NCI-H510A treated with DMSO at 0.1 percent for 48 hours (cell line): ENCODE data around the gene LIPT1.
"Not testable (repeated sequence)": the region's sequence is repeated elsewhere in the genome, so short reads cannot be mapped to it uniquely, and the experiment has no call there.

Experiments
- DNase-seq: peaks from one replicate; lab custom pipeline; 2025; lab: John Stamatoyannopoulos, UW

Gene LIPT1

GRCh38 chr2:99180755-99181623, 26.2 kb downstream of the LIPT1 start, which contains the start of the genes MITD1 and MRPL30:
Gene MITD1 (minus strand): TSS chr2:99181058. CDS start chr2:99180981, 77 bp downstream.
Gene MRPL30 (plus strand): TSS chr2:99181184. CDS start chr2:99186204, 5,020 bp downstream.
- peak; percentile 77 for DNase-seq

GRCh38 chr2:99181624-99182000, 26.8 kb downstream of the LIPT1 start:
- no peak for DNase-seq

GRCh38 chr2:99183025-99183424, 28.3 kb downstream of the LIPT1 start:
- DNase-seq = peak; percentile 24

GRCh38 chr2:99184811-99185210, 30.0 kb downstream of the LIPT1 start:
- DNase-seq = no peak

GRCh38 chr2:99187011-99187410, 32.2 kb downstream of the LIPT1 start:
- no peak for DNase-seq

- DNase-seq = no peak
These were observed 33.6 kb downstream of the LIPT1 start for GRCh38 chr2:99188357-99188756.

GRCh38 chr2:99190548-99190947, 35.8 kb downstream of the LIPT1 start:
- no peak for DNase-seq

GRCh38 chr2:99192364-99192763, 37.6 kb downstream of the LIPT1 start:
- DNase-seq = not testable (repeated sequence)

- no peak for DNase-seq
These were observed 43.5 kb downstream of the LIPT1 start for GRCh38 chr2:99198103-99198841.

- DNase-seq = no peak
These were observed 45.5 kb downstream of the LIPT1 start for GRCh38 chr2:99200076-99200800.

- DNase-seq = no peak
These were observed 47.4 kb downstream of the LIPT1 start for GRCh38 chr2:99201959-99202678.

- no peak for DNase-seq
These were observed 50.7 kb downstream of the LIPT1 start for GRCh38 chr2:99205491-99205890.
